MCF 10A (cell line): ENCODE measurements around the gene E4F1. TPM values are rescaled to one million over a fixed set of nuclear protein-coding genes. Genes with fewer than 3 reads are reported as not detected.

Experiments
- BruUV-seq: library from RNA; stranded (reverse); fragments of 400-500 nt; replicated peaks from 2 replicates; lab custom pipeline; 2021; lab: Mats Ljungman, UMichigan
- CTCF ChIA-PET: fragments of 300-600 bp; sonication (Branson Sonifier 250); formaldehyde crosslinking; extraction: SDS; loops from one replicate; lab custom pipeline; 2021; ENCODE audit warnings: antibody characterized with exemption, inconsistent platforms; lab: Yijun Ruan, JAX
- POLR2A ChIA-PET: fragments of 300-600, 350-650 bp; sonication (Branson Sonifier 250); formaldehyde crosslinking; extraction: SDS; loops from one replicate; lab custom pipeline; 2020; ENCODE audit warnings: antibody characterized with exemption, inconsistent platforms; lab: Yijun Ruan, JAX
- DNase-seq: peaks from one replicate; pipeline ENCODE4 v3.0.0-alpha.2; 2018; ENCODE audit not compliant: unreplicated experiment
- H3K27ac Mint-ChIP-seq: one replicate; pipeline ENCODE4 v1.8.0; 2022; ENCODE audit warnings: mild to moderate bottlenecking, low read depth, mixed read lengths; ENCODE audit not compliant: unreplicated experiment
- H3K27me3 Mint-ChIP-seq: one replicate; pipeline ENCODE4 v1.8.0; 2022; ENCODE audit warnings: mixed read lengths; ENCODE audit not compliant: insufficient read depth, unreplicated experiment
- H3K36me3 Mint-ChIP-seq: one replicate; pipeline ENCODE4 v1.8.0; 2022; ENCODE audit warnings: mild to moderate bottlenecking, moderate library complexity, mixed read lengths; ENCODE audit not compliant: insufficient read depth, unreplicated experiment
- H3K4me1 Mint-ChIP-seq: one replicate; pipeline ENCODE4 v1.8.0; 2022; ENCODE audit warnings: mixed read lengths; ENCODE audit not compliant: insufficient read depth, unreplicated experiment
- H3K4me3 Mint-ChIP-seq: one replicate; pipeline ENCODE4 v1.8.0; 2022; ENCODE audit warnings: mild to moderate bottlenecking, moderate library complexity, mixed read lengths; ENCODE audit not compliant: unreplicated experiment
- H3K9me3 Mint-ChIP-seq: one replicate; pipeline ENCODE4 v1.8.0; 2022; ENCODE audit warnings: mixed read lengths; ENCODE audit not compliant: unreplicated experiment
- CTCF ChIP-seq: fragments of 200-600 bp; IDR thresholded peaks from one replicate; pipeline ENCODE4 v1.8.0; 2022; ENCODE audit warnings: antibody characterized with exemption, mild to moderate bottlenecking; ENCODE audit not compliant: unreplicated experiment
- intact Hi-C: fragments of 100-400 bp; cut with micrococcal nuclease; formaldehyde crosslinking; loops from 2 replicates; pipeline ENCODE4 v1.14.1; 2022
- total RNA-seq: library from RNA; stranded (reverse); gene quantifications from 2 replicates; pipeline ENCODE4 v1.2.3, GENCODE V29; 2022

Gene E4F1
- total RNA-seq, 1 experiment from 2014 or later, result 26.2 TPM

- no TSS peak for BruUV-seq
- ChIA-PET POLR2A (interaction anchor here (0.8 to 1.1 kb wide), 2 partner anchors 15 to 35 kb away, joined by 3 read pairs; partner anchors contain the start of gene TRAF7), CTCF (interaction anchor here (0.5 to 0.6 kb wide), 2 partner anchors 13 to 34 kb away, joined by 3 to 5 read pairs; no protein-coding TSS in a partner anchor)
Observed at GRCh38 chr16:2190659-2191445, 32.5 kb upstream of the E4F1 start.

GRCh38 chr16:2191446-2191706, 32.0 kb upstream of the E4F1 start:
- no peak for TF ChIP-seq CTCF
- Mint-ChIP-seq H3K4me1 (no peaks in the 10 kb centered on the region), H3K4me3 (no peak overlapping the region), H3K27me3 (no peaks in the 10 kb centered on the region), H3K36me3 (no peaks in the 10 kb centered on the region), H3K9me3 (no peaks in the 10 kb centered on the region), H3K27ac (no peak overlapping the region)
- BruUV-seq, result no TSS peak
- no peak for DNase-seq
- ChIA-PET POLR2A (interaction anchor here (0.8 kb wide), 1 partner anchor 36 kb away, joined by 3 read pairs; the partner anchor contains the start of gene TRAF7), CTCF (interaction anchor here (0.6 kb wide), 1 partner anchor 13 kb away, joined by 3 read pairs; no protein-coding TSS in a partner anchor)
- intact Hi-C loops, result no loop called here

More at GRCh38 chr16:2190659-2191445, 32.5 kb upstream of the E4F1 start:
- Mint-ChIP-seq H3K4me3 (no peak overlapping the region), H3K9me3 (no peaks in the 10 kb centered on the region), H3K4me1 (no peaks in the 10 kb centered on the region), H3K36me3 (no peaks in the 10 kb centered on the region), H3K27ac (no peak overlapping the region), H3K27me3 (no peaks in the 10 kb centered on the region)
- DNase-seq, result no peak
- intact Hi-C loops, result no loop called here
- no peak for TF ChIP-seq CTCF

- no peaks in the 10 kb centered on the region for H3K4me1 Mint-ChIP-seq
- no peak overlapping the region for H3K4me3 Mint-ChIP-seq
- no peak for TF ChIP-seq CTCF
- ChIA-PET CTCF (interaction anchor here (0.5 to 2.1 kb wide), 16 partner anchors 10 to 585 kb away, joined by 3 to 8 read pairs (median 4); partner anchors contain the start of gene ECI1), POLR2A (interaction anchor here (0.5 to 2.6 kb wide), 11 partner anchors 10 to 410 kb away, joined by 3 to 22 read pairs (median 4); partner anchors contain the start of genes ECI1, MLST8, NTHL1 and TRAF7)
- no TSS peak for BruUV-seq
- no peaks in the 10 kb centered on the region for H3K27me3 Mint-ChIP-seq
- intact Hi-C loops, result loop anchor here (2.0 kb wide), 1 partner anchor 307 kb away; no protein-coding TSS in a partner anchor
- peak; percentile 60 for DNase-seq
- no peaks in the 10 kb centered on the region for H3K9me3 Mint-ChIP-seq
- H3K27ac Mint-ChIP-seq, result no peak overlapping the region
- H3K36me3 Mint-ChIP-seq, result no peaks in the 10 kb centered on the region
Observed at GRCh38 chr16:2194166-2194834, 29.1 kb upstream of the E4F1 start.
